ENCODE results near the gene SPIRE2.

SPIRE2 gene

GRCh38 chr16:89895482-89896250 lies 67.4 kb downstream of the SPIRE2 start:
- Histone ChIP-seq H3K4me3 (ENCODE audit: low read depth, low read length) (no peak overlapping the region), H3K27ac (no peak overlapping the region), H3K9me3 (ENCODE audit: severe bottlenecking) (no peaks in the 10 kb centered on the region), H3K27me3 (ENCODE audit: insufficient read depth, low read depth, severe bottlenecking) (no peaks in the 10 kb centered on the region), H3K36me3 (no peaks in the 10 kb centered on the region)
- no peak for DNase-seq
- TF ChIP-seq, protein P1, sequence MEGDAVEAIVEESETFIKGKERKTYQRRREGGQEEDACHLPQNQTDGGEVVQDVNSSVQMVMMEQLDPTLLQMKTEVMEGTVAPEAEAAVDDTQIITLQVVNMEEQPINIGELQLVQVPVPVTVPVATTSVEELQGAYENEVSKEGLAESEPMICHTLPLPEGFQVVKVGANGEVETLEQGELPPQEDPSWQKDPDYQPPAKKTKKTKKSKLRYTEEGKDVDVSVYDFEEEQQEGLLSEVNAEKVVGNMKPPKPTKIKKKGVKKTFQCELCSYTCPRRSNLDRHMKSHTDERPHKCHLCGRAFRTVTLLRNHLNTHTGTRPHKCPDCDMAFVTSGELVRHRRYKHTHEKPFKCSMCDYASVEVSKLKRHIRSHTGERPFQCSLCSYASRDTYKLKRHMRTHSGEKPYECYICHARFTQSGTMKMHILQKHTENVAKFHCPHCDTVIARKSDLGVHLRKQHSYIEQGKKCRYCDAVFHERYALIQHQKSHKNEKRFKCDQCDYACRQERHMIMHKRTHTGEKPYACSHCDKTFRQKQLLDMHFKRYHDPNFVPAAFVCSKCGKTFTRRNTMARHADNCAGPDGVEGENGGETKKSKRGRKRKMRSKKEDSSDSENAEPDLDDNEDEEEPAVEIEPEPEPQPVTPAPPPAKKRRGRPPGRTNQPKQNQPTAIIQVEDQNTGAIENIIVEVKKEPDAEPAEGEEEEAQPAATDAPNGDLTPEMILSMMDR (IDR thresholded peaks at IDR 0.05; ENCODE audit: low read depth, low read length), result no peak

DNA sequence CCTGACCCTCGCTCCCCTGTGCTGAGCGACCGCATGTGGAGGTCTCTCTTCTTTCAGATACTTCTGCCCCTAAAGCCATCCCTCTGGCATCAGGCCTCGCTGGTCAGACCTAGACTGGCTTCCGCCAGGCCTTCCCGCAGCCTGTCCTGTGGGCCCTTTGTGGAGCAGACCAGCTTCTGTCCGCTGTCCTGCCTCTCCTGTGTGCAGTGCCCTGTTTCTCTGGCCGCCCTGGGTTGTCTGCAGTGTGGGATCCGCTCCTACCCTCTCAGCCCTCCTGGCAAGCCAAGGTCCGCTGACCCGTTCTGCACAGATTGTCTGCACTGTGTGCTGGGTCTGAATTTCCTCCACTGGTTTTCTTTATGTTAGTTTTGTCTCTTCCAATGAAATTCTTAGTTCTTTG lies 68.9 kb downstream of the SPIRE2 start:
- H3K9me3 ChIP-seq (ENCODE audit: severe bottlenecking), result no peaks in the 10 kb centered on the region

DNA sequence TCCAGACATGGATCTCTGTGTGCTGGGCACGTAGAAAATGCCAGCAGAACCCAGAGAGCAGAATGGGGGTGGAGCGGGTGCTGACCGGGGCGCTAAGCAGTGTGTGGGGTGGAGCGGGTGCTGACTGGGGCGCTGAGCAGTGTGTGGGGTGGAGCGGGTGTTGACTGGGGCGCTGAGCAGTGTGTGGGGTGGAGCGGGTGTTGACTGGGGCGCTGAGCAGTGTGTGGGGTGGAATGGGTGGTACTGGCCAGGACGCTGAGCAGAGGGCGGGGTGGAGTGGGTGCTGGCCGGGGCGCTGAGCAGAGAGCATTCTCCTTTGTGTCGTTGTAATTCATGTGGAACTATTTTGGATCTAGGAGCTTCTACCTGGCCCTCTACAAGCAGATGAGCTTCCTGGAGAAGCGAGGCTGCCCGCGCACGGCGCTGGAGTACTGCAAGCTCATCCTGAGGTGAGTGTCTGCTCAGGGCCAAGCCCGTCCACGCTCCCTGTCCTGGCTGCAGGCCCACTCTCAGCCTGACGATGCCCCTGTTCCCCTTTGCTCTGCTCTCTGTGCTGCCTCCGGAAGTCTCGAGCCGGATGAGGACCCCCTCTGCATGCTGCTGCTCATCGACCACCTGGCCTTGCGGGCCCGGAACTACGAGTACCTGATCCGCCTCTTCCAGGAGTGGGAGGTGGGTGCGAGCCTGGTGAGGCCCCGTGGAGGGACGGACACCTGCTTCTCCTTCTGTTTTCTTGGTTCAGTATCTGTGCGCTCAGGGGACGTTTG lies 70.1 kb downstream of the SPIRE2 start:
- Histone ChIP-seq H3K36me3 (no peaks in the 10 kb centered on the region), H3K27ac (no peak overlapping the region), H3K9me3 (ENCODE audit: severe bottlenecking) (no peaks in the 10 kb centered on the region), H3K27me3 (ENCODE audit: insufficient read depth, low read depth, severe bottlenecking) (no peaks in the 10 kb centered on the region), H3K4me3 (ENCODE audit: low read depth, low read length) (no peak overlapping the region)
- TF ChIP-seq, protein P1 (IDR thresholded peaks at IDR 0.05; ENCODE audit: low read depth, low read length), result no peak
- DNase-seq, result no peak

More for the DNA sequence above, 68.9 kb downstream of the SPIRE2 start:
- H3K27me3 ChIP-seq (ENCODE audit: insufficient read depth, low read depth, severe bottlenecking), result no peaks in the 10 kb centered on the region
- H3K4me3 ChIP-seq (ENCODE audit: low read depth, low read length), result no peak overlapping the region
- no peaks in the 10 kb centered on the region for H3K36me3 ChIP-seq
- DNase-seq, result no peak
- TF ChIP-seq, protein P1 (IDR thresholded peaks at IDR 0.05; ENCODE audit: low read depth, low read length), result no peak
- H3K27ac ChIP-seq, result no peak overlapping the region

GRCh38 chr16:89899879-89900481 lies 71.7 kb downstream of the SPIRE2 start:
- DNase-seq, result no peak
- no peak overlapping the region for H3K4me3 ChIP-seq (ENCODE audit: low read depth, low read length)
- TF ChIP-seq, protein P1 (IDR thresholded peaks at IDR 0.05; ENCODE audit: low read depth, low read length), result no peak
- no peaks in the 10 kb centered on the region for H3K36me3 ChIP-seq
- H3K27me3 ChIP-seq (ENCODE audit: insufficient read depth, low read depth, severe bottlenecking), result no peaks in the 10 kb centered on the region
- H3K27ac ChIP-seq, result no peak overlapping the region
- no peaks in the 10 kb centered on the region for H3K9me3 ChIP-seq (ENCODE audit: severe bottlenecking)

GRCh38 chr16:89900885-89901284 lies 72.6 kb downstream of the SPIRE2 start:
- Histone ChIP-seq H3K36me3 (no peaks in the 10 kb centered on the region), H3K9me3 (ENCODE audit: severe bottlenecking) (no peaks in the 10 kb centered on the region), H3K27ac (no peak overlapping the region), H3K27me3 (ENCODE audit: insufficient read depth, low read depth, severe bottlenecking) (no peaks in the 10 kb centered on the region), H3K4me3 (ENCODE audit: low read depth, low read length) (no peak overlapping the region)
- DNase-seq, result no peak
- TF ChIP-seq, protein P1 (IDR thresholded peaks at IDR 0.05; ENCODE audit: low read depth, low read length), result no peak
